ENCODE data around the gene PPIA.
"Not testable (repeated sequence)": the region's sequence is repeated elsewhere in the genome, so short reads cannot be mapped to it uniquely, and the experiment has no call there.

PPIA gene

DNA sequence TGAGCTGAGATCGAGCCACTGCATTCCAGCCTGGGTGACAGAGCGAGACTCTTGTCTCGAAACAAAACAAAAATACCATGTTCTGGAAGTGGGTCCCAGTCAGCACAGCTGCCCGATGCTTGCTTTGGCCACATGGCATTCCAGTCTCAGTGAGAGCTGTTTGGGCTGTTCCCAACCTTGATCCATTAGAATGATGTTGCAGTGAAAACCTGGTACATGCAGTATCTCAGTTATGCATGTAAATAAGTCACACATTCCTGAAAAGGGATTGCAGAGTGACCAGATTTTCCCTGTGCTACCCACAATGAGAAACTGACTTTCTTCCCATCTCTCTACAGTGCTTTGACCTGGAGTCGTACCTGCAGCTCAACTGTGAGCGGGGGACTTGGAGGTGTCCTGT lies 32.4 kb upstream of the PPIA start:
- ATAC-seq (no peak), DNase-seq (no peak)

DNA sequence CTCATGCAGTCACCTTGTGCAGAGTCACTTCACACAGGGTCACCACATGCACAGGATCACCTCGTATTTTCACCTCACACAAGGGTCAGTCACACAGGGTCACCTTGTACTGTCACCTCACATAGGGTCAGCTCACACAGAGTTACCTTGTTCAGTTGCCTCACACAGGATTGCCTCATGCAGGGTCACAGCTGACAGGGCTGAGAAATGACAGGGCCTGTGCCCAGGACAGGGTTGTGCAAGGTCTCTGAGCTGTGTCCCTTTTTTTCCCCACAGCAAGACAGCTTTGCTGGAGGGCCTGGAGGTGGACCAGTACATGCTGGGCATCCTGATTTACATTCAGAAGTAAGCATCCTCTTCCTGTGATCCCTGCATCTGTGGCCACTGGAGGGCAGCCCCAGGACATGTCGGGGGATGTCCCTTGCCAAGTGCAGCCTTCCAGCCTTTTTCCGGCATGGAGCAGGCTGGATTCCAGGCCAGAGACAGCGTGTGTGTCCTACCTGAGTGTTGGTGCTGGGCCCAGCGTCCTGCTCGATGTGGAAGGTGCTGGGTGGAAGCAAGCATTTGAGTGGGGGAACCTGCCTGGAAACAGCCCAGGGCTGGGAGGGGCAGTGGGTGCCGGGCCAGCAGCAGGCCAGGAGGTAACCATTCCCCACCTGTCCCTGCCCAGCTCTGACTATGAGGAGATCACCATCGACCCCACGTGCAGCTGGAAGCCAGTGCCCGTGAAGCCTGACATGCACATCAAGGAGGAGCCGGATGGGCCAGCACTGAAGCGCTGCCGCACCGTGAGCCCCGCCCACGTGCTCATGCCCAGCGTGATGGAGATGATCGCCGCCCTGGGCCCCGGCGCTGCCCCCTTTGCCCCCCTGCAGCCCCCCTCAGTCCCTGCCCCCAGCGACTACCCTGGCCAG lies 31.6 kb upstream of the PPIA start:
- no peak for ATAC-seq
- no peak for DNase-seq

DNA sequence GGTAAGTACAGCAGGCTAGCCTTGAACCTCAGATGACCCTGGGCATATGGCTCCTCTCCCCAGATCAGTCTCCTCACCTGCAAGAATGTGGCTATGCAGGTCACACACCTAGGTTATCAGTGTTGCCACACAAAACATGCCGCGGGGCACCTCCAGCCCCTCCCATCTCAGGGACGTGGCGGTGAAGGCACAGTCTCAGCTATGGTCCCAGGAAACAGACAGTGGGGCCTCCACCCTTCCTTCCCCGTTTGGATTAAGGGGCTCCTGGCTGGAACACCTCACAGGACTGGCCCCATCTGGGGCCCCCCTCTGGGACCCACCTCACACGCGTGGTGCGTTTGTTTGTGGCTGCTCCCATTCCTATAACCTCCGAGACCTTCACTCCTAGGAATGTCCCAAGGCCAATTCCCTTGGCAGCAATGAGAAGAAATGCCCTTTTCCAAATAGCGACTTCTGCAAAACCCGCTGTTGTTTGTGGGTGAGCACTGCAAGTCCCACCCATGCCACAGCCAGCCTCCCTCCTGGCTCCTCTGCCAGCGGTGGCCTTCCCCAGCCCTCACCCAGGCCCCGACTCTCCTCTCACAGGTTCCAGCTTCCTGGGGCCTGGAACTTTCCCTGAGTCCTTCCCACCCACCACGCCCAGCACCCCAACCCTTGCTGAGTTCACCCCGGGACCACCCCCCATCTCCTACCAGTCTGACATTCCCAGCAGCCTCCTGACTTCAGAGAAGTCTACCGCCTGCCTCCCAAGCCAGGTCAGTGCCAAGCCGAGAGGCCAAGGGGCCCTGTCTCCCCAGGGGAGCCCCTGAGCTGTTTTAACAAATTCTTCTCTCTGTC lies 30.7 kb upstream of the PPIA start:
- no peak for DNase-seq

DNA sequence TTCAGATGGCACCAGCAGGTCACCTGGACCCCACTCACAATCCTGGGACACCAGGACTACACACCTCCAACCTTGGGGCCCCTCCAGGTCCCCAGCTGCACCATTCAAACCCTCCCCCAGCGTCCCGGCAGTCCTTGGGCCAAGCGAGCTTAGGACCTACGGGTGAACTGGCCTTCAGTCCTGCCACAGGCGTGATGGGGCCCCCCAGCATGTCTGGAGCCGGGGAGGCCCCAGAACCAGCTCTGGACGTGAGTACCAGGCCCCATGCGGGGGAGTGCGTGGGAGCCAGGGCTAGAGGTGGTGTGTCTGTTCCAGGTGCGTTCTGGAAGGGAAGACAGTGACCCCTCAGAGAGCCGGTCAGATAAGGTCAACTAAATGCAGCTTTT lies 30.1 kb upstream of the PPIA start:
- DNase-seq (no peak), ATAC-seq (no peak)

More for the DNA sequence above, 30.7 kb upstream of the PPIA start:
- no peak for ATAC-seq

DNA sequence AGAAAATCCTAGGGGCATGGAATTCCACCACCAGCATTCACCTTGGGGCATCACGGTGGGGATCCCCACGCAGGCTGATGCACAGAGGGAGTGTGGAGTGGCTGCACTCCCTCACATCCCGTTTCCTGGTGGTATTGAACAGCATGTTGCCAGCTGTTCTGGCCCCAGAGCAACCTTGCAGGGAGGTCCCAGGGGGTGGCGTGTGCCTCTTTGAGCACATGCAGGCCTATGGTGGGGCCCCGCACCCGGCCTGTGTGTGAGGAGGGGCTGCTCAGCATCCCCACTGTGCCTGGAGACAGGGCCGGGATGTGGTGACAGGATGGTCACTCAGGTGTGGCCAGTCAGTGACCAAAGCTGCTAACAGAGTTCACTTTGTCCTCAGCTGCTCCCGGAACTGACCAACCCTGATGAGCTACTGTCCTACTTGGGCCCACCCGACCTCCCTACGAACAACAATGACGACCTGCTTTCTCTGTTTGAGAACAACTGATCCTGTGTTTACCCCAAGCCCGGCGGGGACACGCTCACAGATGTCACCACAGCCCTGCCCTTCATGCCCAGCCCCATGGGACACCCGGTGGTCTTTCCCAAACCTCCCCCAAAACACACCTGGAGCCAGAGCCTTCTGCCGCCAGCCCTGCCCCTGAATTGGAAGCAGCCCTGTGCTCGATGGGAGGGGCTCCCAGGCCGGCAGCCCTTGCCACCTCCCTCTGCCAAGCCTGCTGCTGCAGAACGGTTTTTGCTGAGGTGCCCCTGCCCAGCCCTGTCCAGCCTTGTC lies 29.2 kb upstream of the PPIA start:
- no peak for ATAC-seq
- DNase-seq = no peak

DNA sequence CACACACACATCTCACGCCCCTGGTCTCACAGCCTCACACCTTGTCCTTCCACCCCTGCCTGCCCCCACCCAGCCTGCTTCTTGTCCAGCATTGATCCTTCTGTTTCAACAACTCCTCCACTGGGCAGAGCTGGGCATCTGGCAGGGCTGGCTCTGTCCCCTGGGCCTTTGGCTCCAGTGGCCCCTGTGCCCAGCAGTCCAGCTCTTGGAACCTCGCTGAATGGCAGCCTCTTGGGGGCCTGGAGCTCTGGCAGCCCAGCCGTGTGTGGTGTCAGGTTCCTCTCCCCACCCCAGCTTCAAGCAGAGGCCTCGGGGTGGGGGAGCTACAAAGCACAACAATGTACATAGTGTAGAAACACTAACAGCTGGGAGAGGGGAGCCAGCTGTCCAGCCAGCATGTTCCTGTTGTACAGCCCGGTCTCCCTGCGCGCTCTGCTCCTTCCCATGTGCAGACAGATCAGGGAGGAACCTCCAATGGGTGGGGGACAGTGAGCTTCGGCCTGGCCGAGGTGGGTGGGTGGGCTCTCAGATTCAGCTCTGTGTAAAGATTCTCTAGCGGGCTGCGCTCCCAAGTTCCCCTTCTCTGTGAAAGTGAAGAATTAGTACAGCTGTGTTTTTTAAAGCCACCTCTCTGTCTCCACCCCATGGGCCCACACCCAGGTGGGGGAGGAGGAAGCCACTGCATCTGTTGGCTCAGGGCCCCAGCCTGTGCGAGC lies 28.4 kb upstream of the PPIA start:
- ATAC-seq = peak; percentile 9
- DNase-seq = no peak

DNA sequence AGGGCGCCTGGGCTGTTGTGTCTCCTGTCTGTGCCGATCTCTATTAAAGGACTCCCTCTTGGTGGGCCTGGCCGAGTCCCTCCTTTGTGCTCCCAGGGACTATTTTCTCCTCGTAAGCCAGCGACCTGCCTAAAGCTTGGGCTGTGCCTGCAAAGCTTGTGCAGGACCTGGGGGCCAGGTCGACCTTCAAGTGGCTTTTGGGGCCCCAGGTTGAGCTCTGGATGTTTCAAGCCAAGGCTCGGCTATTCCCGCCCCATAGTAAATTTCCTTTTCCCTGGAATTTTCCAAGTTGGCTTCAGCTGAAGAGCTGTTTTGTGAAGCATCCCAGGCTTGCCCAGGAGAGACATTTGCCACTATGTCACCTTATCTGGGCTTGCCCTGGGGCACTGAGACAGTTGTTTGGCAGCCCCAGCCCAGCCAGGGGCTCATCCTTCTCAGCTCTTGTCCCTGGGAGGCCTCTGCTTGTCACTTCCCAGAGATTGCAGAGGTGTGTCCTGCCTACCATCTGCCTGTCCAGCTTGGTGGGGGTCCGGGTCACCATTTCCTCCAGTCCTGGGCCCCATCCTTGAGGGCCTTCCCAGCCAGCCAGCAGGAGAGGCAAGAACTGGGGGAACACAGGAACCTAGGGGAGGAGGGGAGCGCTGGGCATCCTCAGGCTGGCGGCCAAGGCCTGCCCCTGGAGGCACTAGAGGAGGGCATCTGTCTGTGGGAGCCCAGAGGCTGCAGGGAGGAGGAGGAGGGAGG lies 27.7 kb upstream of the PPIA start:
- DNase-seq (no peak), ATAC-seq (peak; percentile 4)

DNA sequence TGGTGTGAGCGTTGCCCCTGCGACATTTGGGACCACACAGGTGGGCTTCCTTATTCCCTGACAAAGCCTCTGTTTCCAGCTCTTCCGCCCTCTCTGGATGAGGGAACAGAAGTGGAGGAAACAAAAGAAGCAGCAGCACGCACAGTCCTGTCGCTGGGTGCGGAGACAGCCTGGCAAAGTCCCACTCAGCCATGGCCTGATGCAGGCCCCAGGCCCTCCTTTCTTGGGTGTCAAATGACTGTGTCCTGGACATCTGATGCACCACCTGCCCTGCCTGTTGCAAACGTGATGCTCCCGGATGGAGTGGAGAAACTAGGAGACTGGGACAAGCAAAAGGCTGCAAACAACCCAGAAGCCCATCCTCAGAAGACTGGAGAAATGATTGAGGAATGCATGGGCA lies 27.1 kb upstream of the PPIA start:
- DNase-seq = no peak
- ATAC-seq = no peak

DNA sequence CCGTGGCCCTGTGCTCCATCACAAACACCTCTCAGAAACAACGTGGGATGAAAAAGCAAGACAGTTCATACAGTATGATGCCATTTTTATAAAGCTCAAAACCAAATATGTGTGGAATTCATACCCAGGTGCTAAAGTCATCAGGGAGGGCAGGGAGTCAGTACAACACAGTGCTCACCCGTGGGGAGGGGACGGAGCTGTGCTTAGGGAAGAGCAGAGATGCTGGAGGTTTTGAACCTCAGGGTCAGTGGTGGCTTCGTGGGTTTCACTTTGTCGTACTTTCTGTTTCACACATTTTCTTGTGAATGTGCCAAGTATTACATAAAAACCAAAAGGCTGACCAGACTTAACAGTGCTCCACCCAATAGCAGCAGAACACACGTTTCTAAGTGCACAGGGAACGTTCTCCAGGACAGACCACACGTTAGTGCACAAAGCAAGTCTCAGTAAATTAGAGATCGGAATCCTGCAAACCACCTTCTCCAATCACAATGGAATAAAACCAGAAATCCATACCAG lies 26.6 kb upstream of the PPIA start:
- ATAC-seq (no peak), DNase-seq (no peak)

DNA sequence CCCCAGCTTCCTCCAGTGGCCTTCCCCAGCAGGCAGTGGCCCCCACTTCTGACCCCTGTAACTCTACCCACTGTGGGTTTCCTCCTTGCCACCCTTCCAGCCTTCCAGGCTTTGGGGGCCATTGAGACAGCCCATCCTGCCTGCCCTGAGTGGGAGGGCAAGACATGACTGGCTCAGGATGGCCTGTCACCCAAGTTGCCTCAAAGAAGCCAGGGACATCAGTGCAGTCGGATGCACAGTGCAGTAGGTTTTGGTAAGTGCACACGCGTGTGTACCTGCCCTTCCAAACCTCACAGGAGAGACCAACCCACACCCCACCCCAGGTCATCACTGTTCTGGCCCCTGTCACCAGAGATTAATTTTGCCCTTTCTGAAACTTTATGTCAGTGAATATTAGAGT lies 25.1 kb upstream of the PPIA start:
- peak; percentile 20 for ATAC-seq
- DNase-seq = no peak

DNA sequence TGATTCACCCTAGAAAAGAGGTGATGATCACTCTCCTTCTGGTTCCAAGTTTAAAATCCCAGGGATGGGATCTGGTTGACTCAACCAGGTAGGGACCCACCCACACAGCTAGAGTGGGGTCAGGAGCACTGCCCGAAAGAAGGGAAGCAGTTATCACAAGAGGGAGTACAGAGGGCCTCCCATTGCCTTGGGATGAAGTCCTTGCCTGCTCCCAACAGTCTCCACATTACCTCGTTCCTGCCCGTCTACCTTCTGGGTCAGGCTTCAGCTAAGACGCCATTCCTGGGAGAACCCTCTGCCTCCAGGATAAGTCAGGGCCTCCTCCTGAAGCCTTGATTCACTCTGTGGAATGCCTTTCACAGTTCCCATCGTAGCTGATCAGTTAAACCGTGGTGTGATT lies 24.0 kb upstream of the PPIA start:
- no peak for ATAC-seq
- no peak for DNase-seq

DNA sequence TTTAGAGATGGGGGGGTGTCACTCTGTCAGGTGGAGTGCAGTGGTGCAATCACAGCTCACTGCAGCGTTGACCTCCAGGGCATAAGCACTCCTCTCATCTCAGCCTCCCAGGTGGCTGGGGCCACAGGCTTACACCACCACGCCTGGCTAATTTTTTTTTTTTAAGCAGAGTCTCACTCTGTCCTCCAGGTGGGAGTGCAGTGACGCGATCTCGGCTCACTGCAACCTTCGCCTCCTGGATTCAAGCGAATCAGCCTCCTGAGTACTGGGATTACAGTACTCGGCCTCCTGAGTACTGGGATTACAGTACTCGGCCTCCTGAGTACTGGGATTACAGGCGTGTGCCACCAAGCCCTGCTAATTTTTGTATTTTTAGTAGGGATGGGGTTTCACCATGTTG lies 23.6 kb upstream of the PPIA start:
- ATAC-seq (no peak), DNase-seq (no peak)

DNA sequence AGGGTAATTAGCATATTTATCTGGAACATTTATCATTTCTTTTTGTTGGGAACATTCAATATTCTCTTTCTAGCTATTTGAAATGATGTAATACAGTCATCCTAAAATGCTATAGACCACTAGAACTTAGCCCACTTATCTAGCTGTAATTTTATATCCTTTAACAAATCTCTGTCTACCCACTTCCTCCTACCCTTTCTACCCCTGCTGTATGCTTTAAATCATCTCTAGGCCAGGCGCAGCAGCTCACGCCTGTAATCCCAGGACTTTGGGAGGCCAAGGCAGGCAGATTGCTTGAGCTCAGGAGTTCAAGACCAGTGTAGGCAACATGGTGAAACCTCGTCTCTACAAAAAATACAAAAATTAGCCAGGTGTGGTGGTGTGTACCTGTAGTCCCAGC lies 22.0 kb upstream of the PPIA start:
- not testable (repeated sequence) for DNase-seq, ATAC-seq

DNA sequence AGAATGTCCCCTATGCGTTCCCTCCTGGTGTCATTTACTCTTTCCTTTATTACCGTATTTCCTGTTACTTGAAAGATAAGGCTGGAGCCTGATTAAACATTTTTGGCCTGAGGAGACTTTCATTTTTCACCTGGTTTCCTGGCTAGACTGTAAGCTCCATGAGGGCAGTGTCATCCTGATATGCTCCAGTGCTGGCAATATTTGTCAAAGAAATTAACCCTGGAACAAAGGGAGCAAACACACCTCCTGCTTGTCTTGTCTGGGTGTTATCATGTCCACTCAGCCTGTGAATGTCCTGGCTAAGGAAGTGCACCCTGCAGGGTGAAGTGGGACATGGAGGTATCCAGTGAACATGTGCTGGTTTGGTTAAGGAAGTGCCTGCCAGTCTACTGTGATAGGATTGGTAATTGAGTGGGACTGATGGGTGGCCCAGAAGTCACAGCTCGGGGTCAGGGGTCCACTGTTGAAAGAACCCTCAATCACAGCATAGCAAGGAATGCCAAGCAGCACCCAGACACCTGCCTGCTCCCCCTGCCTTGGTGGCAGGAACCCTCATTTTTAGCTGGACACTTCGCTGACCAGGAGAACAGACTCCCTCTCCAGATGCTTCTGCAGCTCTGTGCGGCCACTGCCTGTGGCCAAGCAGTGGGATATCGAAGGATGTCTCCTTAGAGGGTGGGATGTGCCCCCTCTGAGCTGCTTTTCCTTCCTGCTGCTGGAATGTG lies 20.9 kb upstream of the PPIA start:
- DNase-seq (no peak), ATAC-seq (no peak)

DNA sequence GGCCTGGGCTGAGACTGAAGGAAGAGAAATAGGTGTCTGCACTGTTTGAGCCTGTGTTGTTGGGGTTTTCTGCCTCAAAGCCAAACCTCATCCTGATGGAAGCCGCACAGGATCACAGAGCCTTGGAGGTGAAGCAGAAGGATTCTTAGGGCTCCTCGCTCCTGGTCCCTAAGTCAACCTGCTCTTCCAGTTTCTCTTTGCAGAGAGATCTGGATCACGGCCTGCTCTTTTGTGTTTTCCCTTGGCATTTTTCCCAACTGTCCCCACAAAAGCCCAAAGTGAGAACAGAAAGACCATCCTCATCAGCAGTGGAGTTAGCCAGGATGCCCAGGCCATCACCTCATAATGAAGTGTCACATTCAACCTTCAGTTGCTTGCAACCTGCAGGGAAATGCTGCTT lies 20.3 kb upstream of the PPIA start:
- ATAC-seq (no peak), DNase-seq (no peak)

DNA sequence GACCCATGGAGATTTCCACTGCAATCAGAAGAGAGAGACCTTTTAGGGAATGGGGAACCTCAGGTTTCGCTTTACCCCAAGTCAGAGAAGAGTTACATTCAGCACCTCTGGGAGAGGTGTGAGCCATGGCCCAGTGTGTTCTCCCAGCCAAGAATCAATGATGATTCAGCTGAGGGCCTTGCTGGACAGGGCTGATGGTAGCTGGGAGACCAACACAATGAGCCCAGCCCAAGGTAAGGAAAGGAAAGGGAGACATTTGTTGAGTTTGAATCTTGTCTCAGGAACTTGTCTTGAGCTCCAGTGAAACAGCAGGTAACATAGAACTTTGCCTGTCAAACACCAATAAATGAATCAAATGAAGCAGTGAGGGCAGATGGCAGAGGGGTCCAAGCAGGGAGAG lies 14.0 kb upstream of the PPIA start:
- no peak for ATAC-seq
- DNase-seq = no peak

DNA sequence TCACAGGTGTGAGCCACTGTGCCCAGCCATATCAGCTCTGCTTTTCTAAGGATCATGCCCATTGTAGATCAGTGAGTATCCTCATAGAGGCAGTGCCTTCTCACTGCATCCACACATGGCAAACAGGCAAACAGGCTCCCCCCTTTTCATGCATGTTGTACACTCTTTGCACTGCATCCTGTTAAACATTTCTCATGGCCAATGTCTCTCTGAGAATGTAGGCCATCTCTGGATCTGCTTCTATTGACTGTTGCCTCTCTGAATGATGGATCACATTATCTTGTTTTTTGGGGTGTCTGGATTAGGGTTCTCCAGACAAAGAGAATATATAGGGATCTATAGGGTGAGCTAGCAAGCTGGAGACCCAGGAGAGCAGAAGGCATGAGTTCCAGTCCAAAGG lies 13.1 kb upstream of the PPIA start:
- no peak for DNase-seq
- ATAC-seq = no peak

DNA sequence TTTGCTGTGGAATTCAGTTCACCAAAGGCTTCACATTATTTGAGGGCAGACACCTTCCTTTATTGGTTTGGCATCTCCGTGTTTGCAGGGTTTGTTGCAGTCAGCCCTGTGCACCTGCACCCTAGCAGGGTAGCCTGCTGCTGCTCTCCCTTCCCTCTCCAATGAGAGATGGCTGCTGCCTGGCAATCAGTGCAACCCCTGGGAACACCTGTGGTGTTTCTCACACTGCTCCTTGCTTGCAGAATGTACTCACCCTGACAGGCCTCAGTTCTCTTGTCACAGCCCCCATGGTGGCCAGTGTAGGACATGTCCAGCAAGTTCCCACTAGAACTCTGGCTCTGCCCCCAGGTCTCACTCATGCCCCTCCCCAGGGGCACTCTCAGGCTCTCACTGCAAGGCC lies 12.1 kb upstream of the PPIA start:
- ATAC-seq (no peak), DNase-seq (no peak)

DNA sequence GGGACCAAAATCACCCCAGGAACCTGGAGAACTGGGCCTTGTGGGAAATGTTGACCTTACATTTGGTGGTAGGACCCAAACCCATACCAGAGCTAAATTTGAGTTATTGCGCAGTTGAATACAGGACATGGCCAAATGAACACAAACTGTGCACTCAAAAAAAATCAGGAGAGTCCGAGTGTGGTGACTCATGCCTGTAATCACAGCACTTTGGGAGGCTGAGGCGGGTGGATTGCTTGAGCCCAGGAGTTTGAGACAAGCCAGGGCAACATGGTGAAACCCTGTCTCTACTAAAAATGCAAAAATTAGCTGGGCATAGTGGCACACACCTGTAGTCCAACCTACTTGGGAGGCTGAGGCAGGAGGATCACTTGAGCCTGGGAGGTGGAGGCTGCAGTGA lies 11.3 kb upstream of the PPIA start:
- ATAC-seq, DNase-seq: not testable (repeated sequence)

DNA sequence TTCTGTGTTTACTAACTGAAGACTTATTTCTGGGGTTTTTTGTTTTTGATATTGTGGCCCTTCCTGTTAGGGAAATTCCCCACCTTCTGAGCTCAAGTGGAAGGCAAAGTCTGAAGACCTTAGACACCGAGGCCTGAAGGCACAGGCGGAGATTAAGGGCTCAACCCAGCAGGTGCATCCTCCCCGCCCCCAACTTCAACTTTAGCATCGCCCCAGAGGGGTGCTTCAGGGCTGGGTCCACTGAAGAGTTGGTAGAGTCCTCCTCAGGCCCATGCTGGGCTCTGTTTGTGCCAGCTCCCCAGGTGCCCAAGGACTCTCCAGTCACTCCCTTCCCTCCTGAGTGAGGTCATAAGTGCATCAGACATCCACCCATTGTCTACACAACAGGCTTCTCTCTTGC lies 9.4 kb upstream of the PPIA start:
- ATAC-seq (no peak), DNase-seq (no peak)
